ENCODE results near the gene TTC39B.
A peak's percentile ranks its signal among the peaks of the same experiment; 100 is the strongest.

Gene TTC39B

GRCh38 chr9:15304632-15305031, 2.4 kb downstream of the TTC39B start:
- DNase-seq (ENCODE audit: extremely low read depth in 1 of 2, low read depth in 1 of 2): no peak

- no peak for DNase-seq (ENCODE audit: extremely low read depth in 1 of 2, low read depth in 1 of 2)
These were observed 6.8 kb downstream of the TTC39B start for GRCh38 chr9:15300218-15300617.

GRCh38 chr9:15299374-15299939, 7.6 kb downstream of the TTC39B start:
- DNase-seq (ENCODE audit: extremely low read depth in 1 of 2, low read depth in 1 of 2): peak; percentile 26 to 32

GRCh38 chr9:15298362-15298761, 8.7 kb downstream of the TTC39B start:
- DNase-seq (ENCODE audit: extremely low read depth in 1 of 2, low read depth in 1 of 2): no peak

GRCh38 chr9:15295761-15296405, 11.1 kb downstream of the TTC39B start:
- DNase-seq (ENCODE audit: extremely low read depth in 1 of 2, low read depth in 1 of 2): no peak

GRCh38 chr9:15294604-15295003, 12.4 kb downstream of the TTC39B start:
- DNase-seq (ENCODE audit: extremely low read depth in 1 of 2, low read depth in 1 of 2): no peak

- no peak for DNase-seq (ENCODE audit: extremely low read depth in 1 of 2, low read depth in 1 of 2)
These were observed 13.2 kb downstream of the TTC39B start for GRCh38 chr9:15293804-15294316.

- DNase-seq (ENCODE audit: extremely low read depth in 1 of 2, low read depth in 1 of 2): no peak
These were observed 13.9 kb downstream of the TTC39B start for GRCh38 chr9:15293084-15293483.

- no peak for DNase-seq (ENCODE audit: extremely low read depth in 1 of 2, low read depth in 1 of 2)
These were observed 17.4 kb downstream of the TTC39B start for GRCh38 chr9:15289603-15290002.

- no peak for DNase-seq (ENCODE audit: extremely low read depth in 1 of 2, low read depth in 1 of 2)
These were observed 19.7 kb downstream of the TTC39B start for GRCh38 chr9:15287309-15287708.

- no peak for DNase-seq (ENCODE audit: extremely low read depth in 1 of 2, low read depth in 1 of 2)
These were observed 20.7 kb downstream of the TTC39B start for GRCh38 chr9:15286161-15286821.

GRCh38 chr9:15282567-15283285, 24.3 kb downstream of the TTC39B start:
- no peak for DNase-seq (ENCODE audit: extremely low read depth in 1 of 2, low read depth in 1 of 2)

GRCh38 chr9:15280647-15281046, 26.4 kb downstream of the TTC39B start:
- DNase-seq (ENCODE audit: extremely low read depth in 1 of 2, low read depth in 1 of 2): no peak

GRCh38 chr9:15278839-15279238, 28.2 kb downstream of the TTC39B start:
- DNase-seq (ENCODE audit: extremely low read depth in 1 of 2, low read depth in 1 of 2): no peak

GRCh38 chr9:15278091-15278687, 28.8 kb downstream of the TTC39B start:
- no peak for DNase-seq (ENCODE audit: extremely low read depth in 1 of 2, low read depth in 1 of 2)

- DNase-seq (ENCODE audit: extremely low read depth in 1 of 2, low read depth in 1 of 2): no peak
These were observed 29.5 kb downstream of the TTC39B start for GRCh38 chr9:15277400-15278090.

GRCh38 chr9:15276328-15276938, 30.6 kb downstream of the TTC39B start:
- no peak for DNase-seq (ENCODE audit: extremely low read depth in 1 of 2, low read depth in 1 of 2)

- DNase-seq (ENCODE audit: extremely low read depth in 1 of 2, low read depth in 1 of 2): no peak
These were observed 32.6 kb downstream of the TTC39B start for GRCh38 chr9:15274425-15274824.

- no peak for DNase-seq (ENCODE audit: extremely low read depth in 1 of 2, low read depth in 1 of 2)
These were observed 34.6 kb downstream of the TTC39B start for GRCh38 chr9:15272377-15272928.

- peak in 1 of 2 donors; percentile 3 for DNase-seq (ENCODE audit: extremely low read depth in 1 of 2, low read depth in 1 of 2)
These were observed 35.6 kb downstream of the TTC39B start for GRCh38 chr9:15271403-15271802.
